HG03442 (cell line): ENCODE measurements around the gene XCR1.
"Not testable (repeated sequence)": the region's sequence is repeated elsewhere in the genome, so short reads cannot be mapped to it uniquely, and the experiment has no call there.

ENCODE experiments used
- ATAC-seq: cut with Tn5 transposase; IDR thresholded peaks from one replicate; pipeline ENCODE4 v1.9.1; 2021; ENCODE audit warnings: mild to moderate bottlenecking, moderate library complexity; ENCODE audit not compliant: unreplicated experiment

XCR1 gene

DNA sequence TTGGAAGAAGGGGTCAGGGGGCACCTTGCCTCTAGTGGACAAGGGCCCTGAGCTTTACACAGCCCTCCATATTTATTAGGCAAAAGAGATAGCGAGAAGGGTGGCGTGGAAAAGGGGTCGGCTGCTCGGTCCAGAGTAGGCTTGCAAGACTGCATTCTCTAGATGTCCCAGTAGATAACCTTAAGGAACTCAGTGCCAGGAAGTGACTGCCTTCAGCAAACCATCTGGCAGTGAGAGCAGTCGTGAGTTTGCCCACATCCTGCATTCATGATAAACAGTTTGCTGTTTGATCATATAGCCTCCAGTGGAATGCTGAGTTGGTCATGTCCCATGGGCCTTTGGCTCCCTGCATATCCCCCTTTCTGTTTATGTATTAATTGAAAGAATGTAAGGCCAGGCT lies 18.9 kb upstream of the XCR1 start:
- not testable (repeated sequence) for ATAC-seq

DNA sequence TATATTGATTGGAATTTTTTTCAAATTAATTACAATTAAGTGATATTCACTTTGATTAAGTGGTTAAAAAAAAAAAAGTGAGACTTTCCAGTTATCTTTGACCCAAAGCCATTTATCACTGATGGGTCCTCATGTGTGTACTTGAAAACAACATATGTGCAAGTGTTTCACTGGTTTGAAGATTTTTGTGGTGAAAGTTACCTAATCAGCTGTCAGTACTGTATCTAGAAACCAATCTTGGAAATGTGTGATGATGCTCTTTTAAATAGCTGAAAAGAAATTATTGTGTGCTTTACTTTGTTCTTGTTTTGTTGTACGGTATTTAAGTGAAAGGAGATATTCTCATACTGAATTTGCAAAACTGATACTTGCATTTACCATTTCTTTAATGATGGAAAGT lies 11.6 kb upstream of the XCR1 start:
- ATAC-seq, result no peak

- not testable (repeated sequence) for ATAC-seq
These were observed 10.8 kb upstream of the XCR1 start for GRCh38 chr3:46038071-46038470.

- ATAC-seq, result no peak
These were observed 8.9 kb upstream of the XCR1 start for GRCh38 chr3:46036191-46036590.

GRCh38 chr3:46031747-46032146 lies 4.5 kb upstream of the XCR1 start:
- no peak for ATAC-seq

GRCh38 chr3:46031269-46031668 lies 4.0 kb upstream of the XCR1 start:
- ATAC-seq, result no peak

- ATAC-seq, result no peak
These were observed 3.3 kb upstream of the XCR1 start for GRCh38 chr3:46030626-46031025.

GRCh38 chr3:46029953-46030543 lies 2.8 kb upstream of the XCR1 start:
- ATAC-seq, result no peak

GRCh38 chr3:46027736-46028397 lies 584 bp upstream of the XCR1 start:
- ATAC-seq, result no peak

DNA sequence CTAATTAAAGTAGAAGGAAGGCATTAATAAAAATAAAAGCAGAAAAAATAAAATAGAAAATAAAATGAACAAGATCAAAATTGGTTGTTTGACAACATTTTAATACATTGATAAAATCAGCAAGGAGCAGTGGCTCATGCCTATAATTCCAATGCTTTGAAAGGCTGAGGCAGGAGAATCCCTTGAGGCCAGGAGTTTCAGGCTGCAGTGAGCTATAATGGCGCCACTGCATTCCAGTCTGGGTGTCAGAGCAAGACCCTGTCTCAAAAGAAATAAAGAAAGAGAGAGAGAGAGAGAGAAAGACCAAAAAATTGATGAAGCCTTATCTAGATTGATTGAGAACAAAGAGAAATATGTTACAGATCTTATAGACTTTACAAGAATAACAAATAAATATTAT lies 2.1 kb downstream of the XCR1 start:
- ATAC-seq, result no peak

DNA sequence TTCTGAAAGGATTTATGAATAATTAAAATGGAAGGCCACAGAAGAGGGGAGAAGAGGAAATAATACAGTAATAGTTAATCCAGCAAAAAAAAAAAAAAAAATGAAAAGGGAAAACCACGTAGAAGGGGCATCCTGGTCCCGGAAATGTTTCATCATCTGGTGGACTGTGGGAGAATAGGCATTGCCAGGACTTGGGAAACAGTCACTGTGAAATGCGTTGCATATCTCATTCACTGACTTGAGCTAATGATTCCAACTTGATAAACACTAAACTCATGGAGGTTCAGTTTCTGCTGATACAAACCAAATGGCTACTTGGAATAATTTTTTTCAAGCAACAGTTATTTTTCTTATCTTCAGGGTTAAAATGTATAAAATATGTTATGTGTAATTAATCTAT lies 3.2 kb downstream of the XCR1 start:
- ATAC-seq, result no peak

- no peak for ATAC-seq
These were observed 4.1 kb downstream of the XCR1 start for GRCh38 chr3:46022909-46023785.

DNA sequence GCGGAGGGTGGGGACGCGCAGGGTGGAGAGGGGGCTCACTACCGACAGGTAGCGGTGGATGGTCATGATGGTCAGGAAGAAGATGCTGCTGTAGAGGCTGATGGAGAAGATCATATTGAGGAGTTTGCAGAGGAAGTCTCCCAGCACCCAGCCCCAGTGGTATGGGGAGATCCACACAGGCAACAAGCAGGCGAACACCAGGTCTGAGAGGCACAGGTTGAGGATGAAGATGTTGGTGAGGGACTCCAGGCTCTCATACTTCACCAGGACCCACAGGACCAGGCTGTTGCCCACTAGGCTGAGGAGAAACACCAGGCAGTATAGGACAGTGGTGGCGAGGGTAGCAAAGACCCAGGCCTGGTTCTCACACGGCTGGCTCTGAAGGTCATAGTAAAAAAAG lies 5.8 kb downstream of the XCR1 start:
- no peak for ATAC-seq

GRCh38 chr3:46020766-46021510 lies 6.3 kb downstream of the XCR1 start:
- ATAC-seq, result no peak

GRCh38 chr3:46019707-46020106 lies 7.6 kb downstream of the XCR1 start:
- no peak for ATAC-seq

GRCh38 chr3:46017720-46018119 lies 9.6 kb downstream of the XCR1 start:
- no peak for ATAC-seq

DNA sequence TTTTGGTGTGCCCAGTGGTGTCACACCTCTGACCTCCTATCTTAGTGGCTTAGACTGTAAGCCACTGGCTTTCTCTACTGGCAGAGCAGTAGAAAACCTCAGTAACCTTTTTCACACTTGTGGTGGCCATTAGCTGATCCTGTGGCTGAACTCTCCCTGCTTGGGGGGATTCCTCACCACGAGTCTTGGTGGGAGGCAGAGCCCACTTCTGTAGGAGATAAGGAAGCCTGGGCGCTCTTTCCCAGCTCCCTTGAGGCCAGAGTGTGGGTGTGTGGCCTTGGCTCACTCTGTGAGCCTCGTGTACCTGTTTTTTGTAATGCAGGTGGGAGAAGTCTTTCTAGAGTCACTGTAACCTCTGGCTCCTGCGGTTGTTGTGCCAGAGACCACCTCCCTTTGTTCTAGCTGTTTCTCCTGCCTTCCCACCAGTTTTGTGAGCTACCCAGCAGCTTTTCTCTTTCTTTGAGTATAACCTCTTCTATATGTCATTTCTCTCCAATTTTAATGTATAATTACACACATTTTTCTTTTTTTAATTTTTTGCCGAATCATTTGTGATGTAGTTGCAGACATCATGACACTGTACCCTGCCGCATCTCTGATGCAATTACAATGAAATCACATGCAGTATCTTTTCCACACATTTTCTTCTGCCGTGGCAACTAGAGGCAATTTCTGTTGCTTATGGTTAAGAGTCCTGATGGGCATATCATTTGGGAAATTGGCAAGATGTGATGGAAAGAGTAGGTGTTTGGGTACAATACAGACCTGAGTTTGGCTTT lies 13.8 kb downstream of the XCR1 start:
- no peak for ATAC-seq

- ATAC-seq, result no peak
These were observed 15.0 kb downstream of the XCR1 start for GRCh38 chr3:46012246-46012645.

DNA sequence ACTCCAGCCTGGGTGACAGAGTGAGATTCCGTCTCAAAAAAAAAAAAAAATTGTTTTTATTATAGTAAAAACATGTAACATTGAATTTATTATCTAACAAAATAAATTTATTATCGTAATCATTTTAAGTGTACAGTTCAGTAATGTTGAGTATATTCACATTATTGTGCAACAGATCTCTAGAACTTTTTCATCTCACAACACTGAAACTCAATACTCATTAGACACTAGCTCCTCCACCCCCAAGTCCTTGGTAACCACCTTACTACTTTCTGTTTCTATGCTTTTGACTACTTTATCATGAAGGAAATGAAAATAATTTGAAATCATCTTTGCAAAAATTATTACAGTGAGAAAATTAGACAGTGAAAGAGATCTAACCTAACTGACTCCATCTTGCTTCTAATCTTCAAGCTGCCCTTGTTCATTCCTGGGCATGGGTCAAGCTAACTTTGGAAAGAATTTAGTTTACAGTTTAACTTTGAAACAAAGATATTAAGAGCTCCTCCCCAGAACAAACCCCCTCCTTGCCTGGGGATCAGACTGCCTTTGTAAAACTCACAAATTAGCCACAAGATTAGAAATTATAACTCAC lies 16.7 kb downstream of the XCR1 start:
- ATAC-seq, result no peak

DNA sequence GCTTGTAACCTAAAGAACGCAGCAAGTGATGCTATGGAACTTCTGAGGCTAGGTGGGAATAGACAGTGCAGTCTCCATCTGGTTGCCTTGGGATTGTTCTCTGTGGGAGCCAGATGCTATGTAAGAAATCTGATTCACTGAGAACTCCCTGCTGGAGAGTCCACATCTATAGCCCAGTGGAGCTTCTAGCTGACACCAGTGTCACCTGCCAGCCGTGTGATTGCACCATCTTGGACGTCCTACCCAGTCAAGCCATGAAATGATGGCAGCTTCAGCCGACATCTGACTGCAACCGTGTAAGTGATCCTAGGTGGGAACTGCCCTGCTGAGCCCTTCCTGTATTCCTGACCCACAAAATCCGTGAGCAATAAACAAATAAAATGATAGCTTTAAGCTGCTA lies 19.2 kb downstream of the XCR1 start:
- ATAC-seq, result no peak
